T1000 (cell line): ENCODE results near the gene CREB3L1.
"Not testable (repeated sequence)": the region's sequence is repeated elsewhere in the genome, so short reads cannot be mapped to it uniquely, and the experiment has no call there.

Experiments used
- DNase-seq: peaks from one replicate; lab custom pipeline; 2025; ENCODE audit warnings: mixed read lengths; lab: John Stamatoyannopoulos, UW

Gene CREB3L1

GRCh38 chr11:46248289-46249102, 29.0 kb upstream of the CREB3L1 start:
- DNase-seq: peak; percentile 22

GRCh38 chr11:46249103-46249937, 28.1 kb upstream of the CREB3L1 start:
- no peak for DNase-seq

- no peak for DNase-seq
Observed at GRCh38 chr11:46249938-46250744, 27.3 kb upstream of the CREB3L1 start.

GRCh38 chr11:46250745-46251052, 26.8 kb upstream of the CREB3L1 start:
- DNase-seq: no peak

- DNase-seq: no peak
Observed at GRCh38 chr11:46251954-46252353, 25.5 kb upstream of the CREB3L1 start.

- DNase-seq: no peak
Observed at GRCh38 chr11:46252373-46252914, 25.0 kb upstream of the CREB3L1 start.

- DNase-seq: peak; percentile 24
Observed at GRCh38 chr11:46253258-46254132, 24.0 kb upstream of the CREB3L1 start.

GRCh38 chr11:46254133-46254491, 23.4 kb upstream of the CREB3L1 start:
- DNase-seq: no peak

GRCh38 chr11:46256540-46257001, 20.9 kb upstream of the CREB3L1 start:
- DNase-seq: no peak

- DNase-seq: not testable (repeated sequence)
Observed at GRCh38 chr11:46259347-46259746, 18.1 kb upstream of the CREB3L1 start.

GRCh38 chr11:46259971-46260560, 17.4 kb upstream of the CREB3L1 start:
- DNase-seq: no peak

GRCh38 chr11:46263120-46263519, 14.3 kb upstream of the CREB3L1 start:
- DNase-seq: no peak

GRCh38 chr11:46264030-46264429, 13.4 kb upstream of the CREB3L1 start:
- no peak for DNase-seq

GRCh38 chr11:46264976-46265375, 12.5 kb upstream of the CREB3L1 start:
- DNase-seq: no peak

GRCh38 chr11:46265764-46266163, 11.7 kb upstream of the CREB3L1 start:
- DNase-seq: no peak

- no peak for DNase-seq
Observed at GRCh38 chr11:46267930-46268329, 9.5 kb upstream of the CREB3L1 start.

GRCh38 chr11:46270684-46271083, 6.8 kb upstream of the CREB3L1 start:
- no peak for DNase-seq

GRCh38 chr11:46271407-46271806, 6.1 kb upstream of the CREB3L1 start:
- DNase-seq: no peak

GRCh38 chr11:46271875-46272815, 5.3 kb upstream of the CREB3L1 start:
- no peak for DNase-seq
